ENCODE measurements around the gene SHROOM4. TPM values are rescaled to one million over a fixed set of nuclear protein-coding genes. Genes with fewer than 3 reads are reported as not detected.

The SHROOM4 gene
- total RNA-seq, 2 donors from 2014 or later = not detected

GRCh38 chrX:50812995-50813842, 775 bp downstream of the SHROOM4 start:
- Mint-ChIP-seq H3K9me3 (no peaks in the 10 kb centered on the region), H3K27me3 (peaks cover 29% of the 10 kb centered on the region), H3K27ac (no peak overlapping the region), H3K4me3 (no peak overlapping the region), H3K36me3 (ENCODE audit: low read depth) (no peaks in the 10 kb centered on the region), H3K4me1 (no peaks in the 10 kb centered on the region)
- no peak for ATAC-seq (replicated peaks)

GRCh38 chrX:50805276-50805675, 8.7 kb downstream of the SHROOM4 start:
- no peaks in the 10 kb centered on the region for H3K9me3 Mint-ChIP-seq
- H3K27ac Mint-ChIP-seq = no peak overlapping the region
- peaks cover 6% of the 10 kb centered on the region for H3K27me3 Mint-ChIP-seq
- ATAC-seq (replicated peaks) = no peak
- H3K36me3 Mint-ChIP-seq (ENCODE audit: low read depth) = no peaks in the 10 kb centered on the region
- no peak overlapping the region for H3K4me3 Mint-ChIP-seq
- H3K4me1 Mint-ChIP-seq = no peaks in the 10 kb centered on the region

GRCh38 chrX:50801135-50801534, 12.9 kb downstream of the SHROOM4 start:
- ATAC-seq (replicated peaks) = no peak
- peaks cover 8% of the 10 kb centered on the region for H3K27me3 Mint-ChIP-seq
- H3K4me3 Mint-ChIP-seq = no peak overlapping the region
- no peak overlapping the region for H3K27ac Mint-ChIP-seq
- no peaks in the 10 kb centered on the region for H3K4me1 Mint-ChIP-seq
- no peaks in the 10 kb centered on the region for H3K36me3 Mint-ChIP-seq (ENCODE audit: low read depth)
- H3K9me3 Mint-ChIP-seq = no peaks in the 10 kb centered on the region

- no peaks in the 10 kb centered on the region for H3K4me1 Mint-ChIP-seq
- H3K27ac Mint-ChIP-seq = no peak overlapping the region
- no peaks in the 10 kb centered on the region for H3K9me3 Mint-ChIP-seq
- no peaks in the 10 kb centered on the region for H3K36me3 Mint-ChIP-seq (ENCODE audit: low read depth)
- H3K27me3 Mint-ChIP-seq = peaks cover 9% of the 10 kb centered on the region
- no peak for ATAC-seq (replicated peaks)
- no peak overlapping the region for H3K4me3 Mint-ChIP-seq
These were observed 14.4 kb downstream of the SHROOM4 start for GRCh38 chrX:50799531-50799961.

GRCh38 chrX:50798783-50799182, 15.2 kb downstream of the SHROOM4 start:
- H3K36me3 Mint-ChIP-seq (ENCODE audit: low read depth) = no peaks in the 10 kb centered on the region
- no peaks in the 10 kb centered on the region for H3K9me3 Mint-ChIP-seq
- no peak overlapping the region for H3K4me3 Mint-ChIP-seq
- no peaks in the 10 kb centered on the region for H3K4me1 Mint-ChIP-seq
- no peak for ATAC-seq (replicated peaks)
- no peak overlapping the region for H3K27ac Mint-ChIP-seq
- H3K27me3 Mint-ChIP-seq = peaks cover 9% of the 10 kb centered on the region

GRCh38 chrX:50787099-50787498, 26.9 kb downstream of the SHROOM4 start:
- ATAC-seq (replicated peaks) = no peak
- no peak overlapping the region for H3K4me3 Mint-ChIP-seq
- no peaks in the 10 kb centered on the region for H3K4me1 Mint-ChIP-seq
- peaks cover 11% of the 10 kb centered on the region for H3K27me3 Mint-ChIP-seq
- peaks cover 4% of the 10 kb centered on the region for H3K9me3 Mint-ChIP-seq
- H3K27ac Mint-ChIP-seq = no peak overlapping the region
- H3K36me3 Mint-ChIP-seq (ENCODE audit: low read depth) = no peaks in the 10 kb centered on the region

- Mint-ChIP-seq H3K4me3 (no peak overlapping the region), H3K27me3 (peaks cover 12% of the 10 kb centered on the region), H3K27ac (no peak overlapping the region), H3K4me1 (no peaks in the 10 kb centered on the region), H3K9me3 (no peaks in the 10 kb centered on the region), H3K36me3 (ENCODE audit: low read depth) (no peaks in the 10 kb centered on the region)
- ATAC-seq (replicated peaks) = no peak
These were observed 33.9 kb downstream of the SHROOM4 start for GRCh38 chrX:50780144-50780543.

- no peaks in the 10 kb centered on the region for H3K9me3 Mint-ChIP-seq
- H3K27me3 Mint-ChIP-seq = peaks cover 12% of the 10 kb centered on the region
- ATAC-seq (replicated peaks) = no peak
- no peak overlapping the region for H3K27ac Mint-ChIP-seq
- no peaks in the 10 kb centered on the region for H3K36me3 Mint-ChIP-seq (ENCODE audit: low read depth)
- no peak overlapping the region for H3K4me3 Mint-ChIP-seq
- H3K4me1 Mint-ChIP-seq = no peaks in the 10 kb centered on the region
These were observed 34.3 kb downstream of the SHROOM4 start for GRCh38 chrX:50779694-50780093.

GRCh38 chrX:50778272-50778671, 35.7 kb downstream of the SHROOM4 start:
- H3K27me3 Mint-ChIP-seq = peaks cover 12% of the 10 kb centered on the region
- H3K27ac Mint-ChIP-seq = no peak overlapping the region
- ATAC-seq (replicated peaks) = no peak
- no peaks in the 10 kb centered on the region for H3K36me3 Mint-ChIP-seq (ENCODE audit: low read depth)
- no peaks in the 10 kb centered on the region for H3K9me3 Mint-ChIP-seq
- no peaks in the 10 kb centered on the region for H3K4me1 Mint-ChIP-seq
- H3K4me3 Mint-ChIP-seq = no peak overlapping the region

- no peaks in the 10 kb centered on the region for H3K4me1 Mint-ChIP-seq
- H3K36me3 Mint-ChIP-seq (ENCODE audit: low read depth) = no peaks in the 10 kb centered on the region
- no peak for ATAC-seq (replicated peaks)
- no peaks in the 10 kb centered on the region for H3K9me3 Mint-ChIP-seq
- no peak overlapping the region for H3K4me3 Mint-ChIP-seq
- H3K27me3 Mint-ChIP-seq = peaks cover 8% of the 10 kb centered on the region
- no peak overlapping the region for H3K27ac Mint-ChIP-seq
These were observed 37.7 kb downstream of the SHROOM4 start for GRCh38 chrX:50776248-50776647.

GRCh38 chrX:50771382-50771781, 42.6 kb downstream of the SHROOM4 start:
- Mint-ChIP-seq H3K27ac (no peak overlapping the region), H3K9me3 (no peaks in the 10 kb centered on the region), H3K27me3 (peaks cover under 1% of the 10 kb centered on the region), H3K4me1 (no peaks in the 10 kb centered on the region), H3K4me3 (no peak overlapping the region), H3K36me3 (ENCODE audit: low read depth) (no peaks in the 10 kb centered on the region)
- no peak for ATAC-seq (replicated peaks)

- ATAC-seq (replicated peaks) = no peak
- Mint-ChIP-seq H3K27me3 (peaks cover 7% of the 10 kb centered on the region), H3K27ac (no peak overlapping the region), H3K4me1 (no peaks in the 10 kb centered on the region), H3K36me3 (ENCODE audit: low read depth) (no peaks in the 10 kb centered on the region), H3K9me3 (no peaks in the 10 kb centered on the region), H3K4me3 (no peak overlapping the region)
These were observed 43.3 kb downstream of the SHROOM4 start for GRCh38 chrX:50770702-50771101.

- ATAC-seq (replicated peaks) = no peak
- Mint-ChIP-seq H3K27ac (no peak overlapping the region), H3K27me3 (peaks cover 10% of the 10 kb centered on the region), H3K9me3 (no peaks in the 10 kb centered on the region), H3K4me3 (no peak overlapping the region), H3K36me3 (ENCODE audit: low read depth) (no peaks in the 10 kb centered on the region), H3K4me1 (no peaks in the 10 kb centered on the region)
These were observed 44.5 kb downstream of the SHROOM4 start for GRCh38 chrX:50769389-50770063.

- no peak overlapping the region for H3K4me3 Mint-ChIP-seq
- ATAC-seq (replicated peaks) = no peak
- no peaks in the 10 kb centered on the region for H3K4me1 Mint-ChIP-seq
- H3K27ac Mint-ChIP-seq = no peak overlapping the region
- no peaks in the 10 kb centered on the region for H3K36me3 Mint-ChIP-seq (ENCODE audit: low read depth)
- no peaks in the 10 kb centered on the region for H3K9me3 Mint-ChIP-seq
- peaks cover 10% of the 10 kb centered on the region for H3K27me3 Mint-ChIP-seq
These were observed 45.2 kb downstream of the SHROOM4 start for GRCh38 chrX:50768801-50769200.

- H3K9me3 Mint-ChIP-seq = no peaks in the 10 kb centered on the region
- ATAC-seq (replicated peaks) = no peak
- peaks cover 10% of the 10 kb centered on the region for H3K27me3 Mint-ChIP-seq
- no peak overlapping the region for H3K4me3 Mint-ChIP-seq
- no peaks in the 10 kb centered on the region for H3K4me1 Mint-ChIP-seq
- no peaks in the 10 kb centered on the region for H3K36me3 Mint-ChIP-seq (ENCODE audit: low read depth)
- H3K27ac Mint-ChIP-seq = no peak overlapping the region
These were observed 48.0 kb downstream of the SHROOM4 start for GRCh38 chrX:50765986-50766385.

Measured in activated T-helper 17 cell treated with anti-CD3 and anti-CD28 coated beads, Interleukin-2, amount 50 U/mL, for 72 hours (primary cell).